Measurements from ENCODE around the gene PLEKHM2.
A peak's percentile ranks its signal among the peaks of the same experiment; 100 is the strongest.

Gene PLEKHM2

GRCh38 chr1:15712168-15712567 is 28.0 kb downstream of the PLEKHM2 start:
- Histone ChIP-seq H3K4me3 (ENCODE audit: low read depth, low read length) (no peak overlapping the region), H3K36me3 (peaks cover 16% of the 10 kb centered on the region), H3K27ac (no peak overlapping the region), H3K9me3 (ENCODE audit: severe bottlenecking) (no peaks in the 10 kb centered on the region), H3K27me3 (ENCODE audit: insufficient read depth, low read depth, severe bottlenecking) (no peaks in the 10 kb centered on the region)
- TF ChIP-seq CTCF (IDR thresholded peaks at IDR 0.05; ENCODE audit: low read depth, low read length) = no peak
- DNase-seq = no peak

GRCh38 chr1:15714406-15715136 is 30.5 kb downstream of the PLEKHM2 start:
- DNase-seq = no peak
- peaks cover 35% of the 10 kb centered on the region for H3K36me3 ChIP-seq
- no peak for TF ChIP-seq CTCF (IDR thresholded peaks at IDR 0.05; ENCODE audit: low read depth, low read length)
- no peak overlapping the region for H3K4me3 ChIP-seq (ENCODE audit: low read depth, low read length)
- no peaks in the 10 kb centered on the region for H3K9me3 ChIP-seq (ENCODE audit: severe bottlenecking)
- H3K27me3 ChIP-seq (ENCODE audit: insufficient read depth, low read depth, severe bottlenecking) = no peaks in the 10 kb centered on the region
- H3K27ac ChIP-seq = no peak overlapping the region

- H3K36me3 ChIP-seq = peaks cover 56% of the 10 kb centered on the region
- no peak for TF ChIP-seq CTCF (IDR thresholded peaks at IDR 0.05; ENCODE audit: low read depth, low read length)
- no peak for DNase-seq
These were observed 33.5 kb downstream of the PLEKHM2 start for GRCh38 chr1:15717418-15718125.

GRCh38 chr1:15718199-15718601 is 34.1 kb downstream of the PLEKHM2 start:
- no peak for TF ChIP-seq CTCF (IDR thresholded peaks at IDR 0.05; ENCODE audit: low read depth, low read length)
- Histone ChIP-seq H3K36me3 (peaks cover 62% of the 10 kb centered on the region), H3K9me3 (ENCODE audit: severe bottlenecking) (no peaks in the 10 kb centered on the region), H3K27ac (no peak overlapping the region), H3K4me3 (ENCODE audit: low read depth, low read length) (no peak overlapping the region), H3K27me3 (ENCODE audit: insufficient read depth, low read depth, severe bottlenecking) (no peaks in the 10 kb centered on the region)
- no peak for DNase-seq

More at GRCh38 chr1:15717418-15718125, 33.5 kb downstream of the PLEKHM2 start:
- H3K4me3 ChIP-seq (ENCODE audit: low read depth, low read length) = no peak overlapping the region
- no peaks in the 10 kb centered on the region for H3K9me3 ChIP-seq (ENCODE audit: severe bottlenecking)
- no peak overlapping the region for H3K27ac ChIP-seq
- H3K27me3 ChIP-seq (ENCODE audit: insufficient read depth, low read depth, severe bottlenecking) = no peaks in the 10 kb centered on the region

- Histone ChIP-seq H3K36me3 (peaks cover 60% of the 10 kb centered on the region), H3K27ac (peak overlapping the region; percentile 49), H3K27me3 (ENCODE audit: insufficient read depth, low read depth, severe bottlenecking) (no peaks in the 10 kb centered on the region), H3K4me3 (ENCODE audit: low read depth, low read length) (no peak overlapping the region), H3K9me3 (ENCODE audit: severe bottlenecking) (no peaks in the 10 kb centered on the region)
- TF ChIP-seq CTCF (IDR thresholded peaks at IDR 0.05; ENCODE audit: low read depth, low read length) = peak; percentile 45; the same call in 1 of the 2 replicates
- DNase-seq = peak; percentile 62
These were observed 35.4 kb downstream of the PLEKHM2 start for GRCh38 chr1:15719381-15720120.
